Tibial nerve (tissue), 4 donors: ENCODE data around the gene HMSD. TPM values are rescaled to one million over a fixed set of nuclear protein-coding genes. Genes with fewer than 3 reads are reported as not detected.

ENCODE experiments used
- DNase-seq, 2 donors: peaks; one replicate each; pipeline ENCODE4 v3.0.0-alpha.2; 2019; ENCODE audit warnings: low spot score in 2 of 2
- H3K27ac ChIP-seq, 4 donors: fragments of 200-600 bp; sonication (generic) in 3 of 4; one replicate each; pipeline ENCODE4 v1.5.1; 2017 to 2019; ENCODE audit warnings: mild to moderate bottlenecking in 1 of 4
- H3K27me3 ChIP-seq, 2 donors: fragments of 200-600 bp; sonication (generic) in 1 of 2; one replicate each; pipeline versions ENCODE4 v1.5.1 to v1.6.0; 2017 to 2019
- H3K36me3 ChIP-seq, 3 donors: fragments of 200-600 bp; sonication (generic); one replicate each; pipeline ENCODE4 v1.5.1; 2018 to 2019
- H3K4me1 ChIP-seq, 4 donors: fragments of 200-600 bp; sonication (generic) in 3 of 4; one replicate each; pipeline ENCODE4 v1.5.1; 2017 to 2019
- H3K4me3 ChIP-seq, 4 donors: fragments of 200-600 bp; sonication (generic) in 3 of 4; one replicate each; pipeline ENCODE4 v1.5.1; 2017 to 2019; ENCODE audit warnings: mild to moderate bottlenecking in 1 of 4, moderate library complexity in 1 of 4
- H3K9me3 ChIP-seq, 4 donors: fragments of 200-600 bp; sonication (generic) in 3 of 4; one replicate each; pipeline ENCODE4 v1.5.1; 2017 to 2019
- CTCF ChIP-seq, 5 experiments: fragments of 200-600 bp in 3 of 5; fragments of 450-650 bp in 2 of 5; sonication (generic) in 3 of 5; IDR thresholded peaks; one replicate each; pipeline ENCODE4 v1.5.1; 2016 to 2019; ENCODE audit warnings: antibody characterized with exemption in 5 of 5, mild to moderate bottlenecking in 3 of 5, moderate library complexity in 2 of 5
- EP300 ChIP-seq, 2 donors: sonication (generic); formaldehyde crosslinking; IDR thresholded peaks; one replicate each; pipeline ENCODE4 v1.6.1; 2017; ENCODE audit warnings: antibody characterized with exemption in 2 of 2, mild to moderate bottlenecking in 1 of 2
- POLR2A ChIP-seq, 2 donors: fragments of 450-650 bp; IDR thresholded peaks; one replicate each; pipeline ENCODE4 v1.6.1; 2017; ENCODE audit warnings: antibody characterized with exemption in 2 of 2, mild to moderate bottlenecking in 2 of 2, moderate library complexity in 2 of 2
- WGBS, 2 donors: methylation state at CpG; one replicate each; pipeline ENCODE4 v1.1.5; 2018; 5-methylcytosine and 5-hydroxymethylcytosine counted together
- total RNA-seq, 4 donors: library from RNA; depleted of rRNA; stranded (reverse); fragments of >200 nt; gene quantifications; one replicate each; pipeline ENCODE4 v1.1.0, GENCODE V29; 2016

The HMSD gene
- total RNA-seq, 4 donors from 2014 or later, result 0.63 to 0.87 TPM; not detected in 2

GRCh38 chr18:63972002-63972376 lies 22.9 kb downstream of the HMSD start:
- Histone ChIP-seq H3K27me3 (no peaks in the 10 kb centered on the region), H3K9me3 (no peaks in the 10 kb centered on the region), H3K4me1 (peaks cover 0 to 22% (median 7%) of the 10 kb centered on the region in 4 donors), H3K4me3 (no peak overlapping the region), H3K27ac (peak overlapping the region in 1 of 4 donors; percentile 100), H3K36me3 (no peaks in the 10 kb centered on the region)
- no peak for DNase-seq
- WGBS, 2 donors, result 85 to 91% methylated on average over 5 of the region's 5 CpGs
- TF ChIP-seq CTCF (IDR thresholded peaks at IDR 0.05) (no peak), EP300 (IDR thresholded peaks at IDR 0.05) (no peak), POLR2A (IDR thresholded peaks at IDR 0.05) (no peak)

GRCh38 chr18:63974991-63975390 lies 25.9 kb downstream of the HMSD start:
- Histone ChIP-seq H3K4me1 (peaks cover 0 to 23% (median 9%) of the 10 kb centered on the region in 4 donors), H3K27ac (no peak overlapping the region), H3K27me3 (no peaks in the 10 kb centered on the region), H3K9me3 (no peaks in the 10 kb centered on the region), H3K36me3 (no peaks in the 10 kb centered on the region), H3K4me3 (no peak overlapping the region)
- TF ChIP-seq CTCF (IDR thresholded peaks at IDR 0.05) (no peak), EP300 (IDR thresholded peaks at IDR 0.05) (no peak), POLR2A (IDR thresholded peaks at IDR 0.05) (no peak)
- 22 to 29% methylated on average over 2 of the region's 2 CpGs for WGBS, 2 donors
- DNase-seq, result peak in 1 of 2 donors; percentile 23

GRCh38 chr18:63975628-63976027 lies 26.5 kb downstream of the HMSD start:
- peaks cover 0 to 3% (median 0%) of the 10 kb centered on the region in 3 donors for H3K36me3 ChIP-seq
- H3K27ac ChIP-seq, result no peak overlapping the region
- DNase-seq, result no peak
- 67 to 71% methylated on average over 3 of the region's 3 CpGs for WGBS, 2 donors
- peaks cover 0 to 29% (median 10%) of the 10 kb centered on the region in 4 donors for H3K4me1 ChIP-seq
- TF ChIP-seq POLR2A (IDR thresholded peaks at IDR 0.05), result no peak
- TF ChIP-seq CTCF (IDR thresholded peaks at IDR 0.05), result no peak
- TF ChIP-seq EP300 (IDR thresholded peaks at IDR 0.05), result no peak
- no peak overlapping the region for H3K4me3 ChIP-seq
- H3K9me3 ChIP-seq, result no peaks in the 10 kb centered on the region
- H3K27me3 ChIP-seq, result no peaks in the 10 kb centered on the region

GRCh38 chr18:63977040-63977439 lies 27.9 kb downstream of the HMSD start:
- H3K9me3 ChIP-seq, result no peaks in the 10 kb centered on the region
- no peak for TF ChIP-seq CTCF (IDR thresholded peaks at IDR 0.05)
- TF ChIP-seq EP300 (IDR thresholded peaks at IDR 0.05), result no peak
- no peak for TF ChIP-seq POLR2A (IDR thresholded peaks at IDR 0.05)
- no peak overlapping the region for H3K27ac ChIP-seq
- no peak for DNase-seq
- H3K27me3 ChIP-seq, result no peaks in the 10 kb centered on the region
- WGBS, 2 donors, result 91 to 97% methylated on average over 3 of the region's 3 CpGs
- peaks cover 0 to 17% (median 2%) of the 10 kb centered on the region in 3 donors for H3K36me3 ChIP-seq
- no peak overlapping the region for H3K4me3 ChIP-seq
- peaks cover 0 to 20% (median 6%) of the 10 kb centered on the region in 4 donors for H3K4me1 ChIP-seq

- peaks cover 0 to 42% (median 11%) of the 10 kb centered on the region in 3 donors for H3K36me3 ChIP-seq
- WGBS, 2 donors, result 3 to 10% methylated on average over 6 of the region's 6 CpGs
- DNase-seq, result peak; percentile 28 to 75
These were observed 30.4 kb downstream of the HMSD start for GRCh38 chr18:63979409-63979920.

More at GRCh38 chr18:63979409-63979920, 30.4 kb downstream of the HMSD start:
- Histone ChIP-seq H3K9me3 (no peaks in the 10 kb centered on the region), H3K4me3 (peak overlapping the region in 3 of 4 donors; percentile 20 to 38 (median 25)), H3K4me1 (peaks cover 0 to 20% (median 6%) of the 10 kb centered on the region in 4 donors), H3K27me3 (no peaks in the 10 kb centered on the region), H3K27ac (peak overlapping the region; percentile 46 to 74 (median 54))
- no peak for TF ChIP-seq POLR2A (IDR thresholded peaks at IDR 0.05)
- no peak for TF ChIP-seq EP300 (IDR thresholded peaks at IDR 0.05)
- peak; percentile 59 to 87 (median 83) for TF ChIP-seq CTCF (IDR thresholded peaks at IDR 0.05)
